ENCODE measurements around the gene OCSTAMP.

Gene OCSTAMP, protein sequence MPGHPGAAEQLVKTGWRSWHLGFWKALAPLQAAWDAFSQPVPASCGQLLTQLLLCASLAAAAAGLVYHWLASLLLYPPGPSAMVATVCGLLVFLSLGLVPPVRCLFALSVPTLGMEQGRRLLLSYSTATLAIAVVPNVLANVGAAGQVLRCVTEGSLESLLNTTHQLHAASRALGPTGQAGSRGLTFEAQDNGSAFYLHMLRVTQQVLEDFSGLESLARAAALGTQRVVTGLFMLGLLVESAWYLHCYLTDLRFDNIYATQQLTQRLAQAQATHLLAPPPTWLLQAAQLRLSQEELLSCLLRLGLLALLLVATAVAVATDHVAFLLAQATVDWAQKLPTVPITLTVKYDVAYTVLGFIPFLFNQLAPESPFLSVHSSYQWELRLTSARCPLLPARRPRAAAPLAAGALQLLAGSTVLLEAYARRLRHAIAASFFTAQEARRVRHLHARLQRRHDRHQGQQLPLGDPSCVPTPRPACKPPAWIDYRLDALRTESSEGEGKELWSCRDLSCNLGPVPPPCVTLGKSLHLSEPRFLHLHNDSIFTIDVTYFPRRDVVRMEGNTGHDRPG

DNA sequence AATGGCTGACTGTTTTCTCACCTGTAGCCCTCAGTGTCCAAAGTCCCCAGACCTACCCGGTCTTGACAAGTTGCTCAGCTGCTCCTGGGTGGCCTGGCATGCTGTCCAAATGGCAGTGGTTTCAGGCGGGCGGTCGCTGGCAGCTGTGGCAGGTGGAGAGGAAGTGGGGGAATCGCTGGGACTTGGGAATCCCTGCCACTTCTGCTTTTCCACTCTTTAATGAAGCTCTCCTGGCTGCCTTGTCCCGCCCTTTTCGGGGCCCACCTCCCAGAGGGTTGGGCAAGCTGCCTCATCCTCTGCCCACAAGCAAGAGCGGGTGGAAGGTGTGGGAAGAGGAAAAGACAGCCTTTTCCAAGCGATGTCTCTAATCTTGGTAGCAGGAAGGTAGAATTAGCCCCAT, at the start of gene OCSTAMP:
OCSTAMP (minus strand) TSS at position 194 of the 400 bp plus-strand sequence; CDS start at position 100, 94 bp downstream.
- FAIRE-seq, result no peak

GRCh38 chr20:46599227-46599987, 49.0 kb upstream of the OCSTAMP start:
- FAIRE-seq, result no peak

GRCh38 chr20:46595933-46596332, 45.5 kb upstream of the OCSTAMP start:
- FAIRE-seq, result no peak

DNA sequence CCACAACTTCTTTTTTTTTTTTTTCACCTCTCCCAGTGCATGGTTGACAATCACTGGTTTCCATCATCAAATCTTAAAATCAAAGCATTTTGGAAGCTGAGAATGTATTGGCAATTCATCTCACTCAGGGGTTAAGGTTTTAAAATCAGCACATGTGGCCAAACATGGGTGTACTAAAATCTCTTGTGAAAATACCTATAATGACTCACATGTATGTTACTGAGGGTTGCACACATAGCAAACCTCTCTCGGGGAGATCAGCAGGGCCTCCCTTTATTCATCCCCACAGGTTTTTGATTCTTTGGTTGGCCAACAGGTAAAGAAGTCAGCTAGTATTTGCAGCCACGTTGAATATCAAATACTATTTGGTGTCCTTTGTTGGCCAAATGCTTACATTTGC, 44.3 kb upstream of the OCSTAMP start:
- FAIRE-seq, result no peak

GRCh38 chr20:46592580-46593362, 42.3 kb upstream of the OCSTAMP start:
- FAIRE-seq, result no peak

- FAIRE-seq, result no peak
These were observed 40.0 kb upstream of the OCSTAMP start for GRCh38 chr20:46590443-46590842.

GRCh38 chr20:46588532-46589511, 38.4 kb upstream of the OCSTAMP start:
- no peak for FAIRE-seq

DNA sequence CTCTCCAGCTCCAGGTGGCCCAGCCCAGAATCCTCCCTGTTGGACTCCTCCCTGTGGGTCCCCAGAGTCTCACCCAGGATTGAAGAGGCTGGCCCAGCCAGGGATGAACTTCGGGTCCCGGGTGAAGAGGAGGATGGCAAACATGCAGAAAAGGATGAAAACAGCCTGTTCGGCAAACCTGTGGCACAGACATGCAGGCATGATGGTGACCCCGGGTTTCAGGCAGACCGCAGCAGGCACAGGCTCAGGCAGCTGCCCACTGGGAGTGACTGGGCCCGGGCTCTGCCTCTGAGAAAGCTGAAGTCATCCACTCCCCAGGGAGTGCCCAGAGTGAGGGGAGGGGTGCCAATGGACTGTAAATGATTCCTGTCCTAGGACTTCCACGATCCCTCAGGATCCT, 37.5 kb upstream of the OCSTAMP start:
- FAIRE-seq, result no peak

DNA sequence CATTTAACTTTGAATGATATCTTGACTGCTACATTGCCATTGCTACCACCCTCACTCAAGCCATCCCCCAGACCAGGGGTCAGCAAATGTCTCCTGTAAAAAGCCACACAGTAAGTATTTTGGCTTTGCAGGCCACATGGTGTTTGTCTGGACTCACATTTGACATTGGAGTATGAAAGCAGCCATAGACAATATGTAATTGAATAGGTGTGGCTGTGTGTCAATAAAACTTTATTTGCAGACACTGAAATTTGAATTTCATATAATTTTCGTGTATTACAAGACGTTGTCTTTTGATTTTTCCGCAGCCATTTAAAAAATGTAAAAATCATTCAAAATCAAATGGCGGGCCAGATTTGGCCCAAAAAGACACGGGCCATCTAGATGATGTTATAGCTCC, 36.3 kb upstream of the OCSTAMP start:
- FAIRE-seq, result no peak

DNA sequence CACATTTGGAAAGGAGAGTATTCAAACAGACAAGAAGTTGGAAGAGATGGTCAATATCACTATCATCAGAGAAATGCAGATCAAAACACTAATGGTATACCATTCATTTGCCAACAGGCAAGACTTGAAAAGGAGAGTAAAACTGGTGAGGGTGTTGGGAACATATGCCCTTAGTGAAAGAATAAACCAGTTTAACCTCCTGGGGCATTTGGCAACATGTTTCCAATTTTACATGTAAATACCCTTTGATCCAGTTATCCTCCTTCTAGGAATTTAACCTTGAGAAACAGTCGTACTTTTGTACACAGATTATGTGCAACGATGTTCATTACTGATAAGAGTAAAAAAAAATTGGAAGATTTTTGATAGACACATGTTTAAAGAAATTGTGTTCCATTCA, 34.1 kb upstream of the OCSTAMP start:
- no peak for FAIRE-seq

GRCh38 chr20:46583411-46584214, 33.2 kb upstream of the OCSTAMP start:
- FAIRE-seq, result no peak

DNA sequence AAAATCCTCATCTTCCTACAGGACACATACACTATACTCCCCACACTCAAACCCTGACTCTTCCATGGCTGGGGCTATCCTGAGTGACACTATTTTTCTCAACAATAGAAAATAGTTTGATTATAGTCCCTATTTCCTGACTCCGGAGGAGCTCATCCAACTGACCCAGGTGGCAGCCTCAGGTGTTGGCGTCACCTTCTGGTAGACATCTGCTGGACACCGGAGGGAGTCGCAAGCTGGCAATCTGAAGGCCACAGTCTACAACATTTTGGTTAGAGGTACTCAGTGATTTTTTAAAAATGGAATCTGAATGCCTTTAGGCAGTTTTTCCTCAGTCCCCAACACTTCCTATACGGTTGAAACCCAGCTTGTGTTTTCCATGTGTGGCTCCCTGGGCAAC, 32.2 kb upstream of the OCSTAMP start:
- FAIRE-seq, result no peak

GRCh38 chr20:46581391-46581790, 30.9 kb upstream of the OCSTAMP start:
- no peak for FAIRE-seq

GRCh38 chr20:46580613-46581205, 30.3 kb upstream of the OCSTAMP start:
- FAIRE-seq, result no peak

DNA sequence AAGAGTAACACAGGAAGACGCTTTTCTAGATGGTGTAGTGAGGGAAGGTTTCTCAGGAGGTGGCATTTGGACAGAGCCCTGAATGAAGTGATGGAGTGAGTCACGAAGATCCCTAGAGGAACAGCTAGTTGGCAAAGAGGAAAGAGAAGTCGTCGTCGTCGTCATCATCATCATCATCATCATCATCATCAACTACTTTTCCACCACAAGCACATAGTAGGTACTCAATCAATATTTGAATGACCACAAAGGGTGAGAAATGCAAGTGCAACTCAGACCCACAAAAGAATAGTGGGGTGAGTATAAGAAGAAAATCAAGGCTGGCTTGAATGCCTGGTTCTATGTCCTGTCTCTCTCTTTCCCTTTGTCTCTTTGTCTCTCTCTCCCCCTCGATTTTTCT, 28.3 kb upstream of the OCSTAMP start:
- FAIRE-seq, result no peak

DNA sequence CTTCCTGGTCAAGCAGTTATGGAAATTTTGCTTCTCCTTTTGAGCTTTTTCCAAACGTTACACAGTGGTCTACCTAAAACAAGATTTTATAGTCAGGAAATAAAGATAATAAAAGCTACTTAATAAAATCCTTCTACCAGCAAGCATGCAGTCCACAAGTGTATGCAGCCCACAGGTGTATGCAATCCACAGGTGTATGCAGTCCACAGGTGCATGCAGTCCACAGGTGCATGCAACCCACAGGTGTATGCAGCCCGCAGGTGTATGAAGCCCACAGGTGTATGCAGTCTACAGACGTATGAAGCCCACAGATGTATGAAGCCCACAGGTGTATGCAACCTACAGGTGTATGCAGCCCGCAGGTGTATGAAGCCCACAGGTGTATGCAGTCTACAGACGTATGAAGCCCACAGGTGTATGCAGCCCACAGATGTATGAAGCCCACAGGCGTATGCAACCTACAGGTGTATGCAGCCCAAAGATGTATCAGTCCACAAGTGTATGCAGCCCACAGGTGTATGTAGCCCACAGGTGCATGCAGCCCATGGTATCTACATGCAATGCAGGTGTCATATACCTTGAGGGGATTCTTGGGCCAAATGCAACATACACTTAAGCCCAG, 26.4 kb upstream of the OCSTAMP start:
- no peak for FAIRE-seq

DNA sequence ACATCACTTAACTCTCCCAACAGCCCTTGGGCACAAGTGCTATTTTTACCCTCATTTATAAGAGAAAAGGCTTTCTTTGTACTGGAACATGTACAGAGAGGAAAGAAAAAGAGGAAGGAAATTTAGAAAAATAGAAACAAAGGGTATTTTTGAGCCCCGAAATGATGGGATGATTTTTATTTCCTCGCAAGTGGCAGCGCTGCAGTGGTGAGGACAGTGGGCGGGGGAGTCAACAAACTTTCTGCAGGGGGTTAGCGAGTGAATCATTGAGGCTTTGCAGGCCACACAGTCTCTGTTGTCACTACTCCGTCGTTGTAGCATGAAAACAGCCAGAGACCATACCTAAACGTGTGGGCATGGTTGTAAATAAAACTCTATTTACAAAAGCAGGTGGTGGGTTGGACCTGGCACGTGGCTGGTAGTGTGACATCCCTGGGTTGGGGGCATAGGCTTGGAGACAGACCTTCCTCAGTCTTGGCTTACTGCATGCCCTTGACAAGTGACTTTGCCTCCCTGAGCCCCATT, 25.5 kb upstream of the OCSTAMP start:
- no peak for FAIRE-seq

DNA sequence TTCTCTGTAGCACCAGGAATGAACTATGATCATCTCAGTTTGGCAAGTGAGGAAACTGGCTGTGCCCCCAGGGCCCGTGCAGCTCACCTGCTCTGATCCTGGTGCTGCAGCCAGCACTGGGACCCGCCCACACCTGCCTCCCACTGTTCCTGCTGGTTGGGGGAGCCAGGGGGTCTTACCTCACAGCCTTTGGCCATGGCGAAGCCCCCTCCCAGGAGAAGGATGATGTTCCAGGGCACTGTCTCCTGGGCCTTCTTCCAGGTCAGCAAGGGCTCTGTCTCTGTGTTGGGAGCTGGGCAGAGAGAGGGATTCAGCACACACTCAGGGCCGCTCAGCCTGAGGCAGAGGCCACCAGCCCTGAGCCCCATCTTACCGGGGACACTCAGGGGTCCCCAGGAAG, 24.9 kb upstream of the OCSTAMP start:
- no peak for FAIRE-seq

GRCh38 chr20:46573788-46574584, 23.5 kb upstream of the OCSTAMP start:
- FAIRE-seq, result no peak

Data from islet of Langerhans (tissue), 1 donor.